ENCODE data around the gene JAKMIP1.

Gene JAKMIP1

GRCh38 chr4:6230502-6230785, 30.1 kb upstream of the JAKMIP1 start:
- Histone ChIP-seq H3K4me2 (ENCODE audit: low read depth, low read length, poor library complexity, severe bottlenecking) (no peak overlapping the region), H3K79me2 (ENCODE audit: insufficient read depth, low read length) (no peaks in the 10 kb centered on the region), H3K4me1 (ENCODE audit: insufficient read depth, low read length, poor library complexity, severe bottlenecking) (peaks cover 13% of the 10 kb centered on the region), H2AFZ (ENCODE audit: low read length) (no peak overlapping the region), H3K36me3 (ENCODE audit: insufficient read depth, low read length) (no peaks in the 10 kb centered on the region), H3K9me2 (replicated peaks; ENCODE audit: low read depth, low read length) (no peaks in the 10 kb centered on the region), H3F3A (ENCODE audit: low read depth) (no peaks in the 10 kb centered on the region), H3K9me3 (ENCODE audit: insufficient read depth, low read depth, low read length) (no peaks in the 10 kb centered on the region), H3K4me3 (ENCODE audit: low read length, poor library complexity, severe bottlenecking) (no peak overlapping the region), H3K27me3 (ENCODE audit: insufficient read depth, low read length, poor library complexity, severe bottlenecking) (no peaks in the 10 kb centered on the region), H4K20me1 (ENCODE audit: insufficient read depth, low read length, poor library complexity, severe bottlenecking) (no peaks in the 10 kb centered on the region), H3K9ac (ENCODE audit: low read depth, low read length, poor library complexity, severe bottlenecking) (no peak overlapping the region)
- TF ChIP-seq CTCF (conservative IDR thresholded peaks at IDR 0.05; ENCODE audit: low read length) (no peak), EZH2phosphoT487 (IDR thresholded peaks at IDR 0.05; ENCODE audit: borderline replicate concordance) (no peak)

- Histone ChIP-seq H3K4me2 (ENCODE audit: low read depth, low read length, poor library complexity, severe bottlenecking) (no peak overlapping the region), H3K27me3 (ENCODE audit: insufficient read depth, low read length, poor library complexity, severe bottlenecking) (no peaks in the 10 kb centered on the region), H3F3A (ENCODE audit: low read depth) (no peaks in the 10 kb centered on the region), H3K4me1 (ENCODE audit: insufficient read depth, low read length, poor library complexity, severe bottlenecking) (peaks cover 8% of the 10 kb centered on the region), H3K9me3 (ENCODE audit: insufficient read depth, low read depth, low read length) (no peaks in the 10 kb centered on the region), H3K79me2 (ENCODE audit: insufficient read depth, low read length) (no peaks in the 10 kb centered on the region), H3K9me2 (replicated peaks; ENCODE audit: low read depth, low read length) (no peaks in the 10 kb centered on the region), H3K9ac (ENCODE audit: low read depth, low read length, poor library complexity, severe bottlenecking) (no peak overlapping the region), H3K36me3 (ENCODE audit: insufficient read depth, low read length) (no peaks in the 10 kb centered on the region), H3K4me3 (ENCODE audit: low read length, poor library complexity, severe bottlenecking) (no peak overlapping the region), H2AFZ (ENCODE audit: low read length) (no peak overlapping the region), H4K20me1 (ENCODE audit: insufficient read depth, low read length, poor library complexity, severe bottlenecking) (no peaks in the 10 kb centered on the region)
- TF ChIP-seq EZH2phosphoT487 (IDR thresholded peaks at IDR 0.05; ENCODE audit: borderline replicate concordance) = no peak
- no peak for TF ChIP-seq CTCF (conservative IDR thresholded peaks at IDR 0.05; ENCODE audit: low read length)
Observed at GRCh38 chr4:6229671-6230501, 29.5 kb upstream of the JAKMIP1 start.

- H3K36me3 ChIP-seq (ENCODE audit: insufficient read depth, low read length) = no peaks in the 10 kb centered on the region
- no peak for TF ChIP-seq EZH2phosphoT487 (IDR thresholded peaks at IDR 0.05; ENCODE audit: borderline replicate concordance)
- no peak for TF ChIP-seq CTCF (conservative IDR thresholded peaks at IDR 0.05; ENCODE audit: low read length)
- H3K9me2 ChIP-seq (replicated peaks; ENCODE audit: low read depth, low read length) = no peaks in the 10 kb centered on the region
Observed at GRCh38 chr4:6229095-6229494, 28.7 kb upstream of the JAKMIP1 start.

More at GRCh38 chr4:6229095-6229494, 28.7 kb upstream of the JAKMIP1 start:
- H3K4me2 ChIP-seq (ENCODE audit: low read depth, low read length, poor library complexity, severe bottlenecking) = no peak overlapping the region
- no peak overlapping the region for H2AFZ ChIP-seq (ENCODE audit: low read length)
- H3F3A ChIP-seq (ENCODE audit: low read depth) = no peaks in the 10 kb centered on the region
- no peak overlapping the region for H3K4me3 ChIP-seq (ENCODE audit: low read length, poor library complexity, severe bottlenecking)
- H3K27me3 ChIP-seq (ENCODE audit: insufficient read depth, low read length, poor library complexity, severe bottlenecking) = no peaks in the 10 kb centered on the region
- H3K4me1 ChIP-seq (ENCODE audit: insufficient read depth, low read length, poor library complexity, severe bottlenecking) = peaks cover 3% of the 10 kb centered on the region
- no peaks in the 10 kb centered on the region for H3K9me3 ChIP-seq (ENCODE audit: insufficient read depth, low read depth, low read length)
- H3K9ac ChIP-seq (ENCODE audit: low read depth, low read length, poor library complexity, severe bottlenecking) = no peak overlapping the region
- H4K20me1 ChIP-seq (ENCODE audit: insufficient read depth, low read length, poor library complexity, severe bottlenecking) = no peaks in the 10 kb centered on the region
- no peaks in the 10 kb centered on the region for H3K79me2 ChIP-seq (ENCODE audit: insufficient read depth, low read length)

All from Loucy (cell line).